Suprapubic skin (tissue), 4 donors: ENCODE measurements around the gene CRYGD.

Source experiments
- CTCF ChIP-seq, 2 donors: fragments of 200-600 bp in 1 of 2; fragments of 450-650 bp in 1 of 2; sonication (generic) in 1 of 2; IDR thresholded peaks; one replicate each; pipeline ENCODE4 v1.5.1; 2016 to 2019; ENCODE audit warnings: antibody characterized with exemption in 2 of 2, mild to moderate bottlenecking in 1 of 2, moderate library complexity in 1 of 2
- EP300 ChIP-seq: sonication (generic); formaldehyde crosslinking; IDR thresholded peaks from one replicate; pipeline ENCODE4 v1.6.1; 2017; ENCODE audit warnings: antibody characterized with exemption
- POLR2A ChIP-seq, 2 donors: fragments of 450-650 bp; IDR thresholded peaks; one replicate each; pipeline ENCODE4 v1.6.1; 2017; ENCODE audit warnings: antibody characterized with exemption in 2 of 2, mild to moderate bottlenecking in 2 of 2, moderate library complexity in 2 of 2
- POLR2AphosphoS5 ChIP-seq, 3 donors: sonication (generic); formaldehyde crosslinking; IDR thresholded peaks; one replicate each; pipeline ENCODE4 v1.6.1; 2017; ENCODE audit warnings: antibody characterized with exemption in 3 of 3

- TF ChIP-seq CTCF (IDR thresholded peaks at IDR 0.05): no peak
- no peak for TF ChIP-seq EP300
- TF ChIP-seq POLR2A (IDR thresholded peaks at IDR 0.05): no peak
- TF ChIP-seq POLR2AphosphoS5 (IDR thresholded peaks at IDR 0.05): no peak
These were observed 24.5 kb upstream of the CRYGD start for GRCh38 chr2:208148803-208149202.
